Smooth muscle cell (in vitro differentiated cells): Measurements from ENCODE around the gene FNIP2. TPM values are rescaled to one million over a fixed set of nuclear protein-coding genes. Genes with fewer than 3 reads are reported as not detected.

ENCODE experiments used
- DNase-seq: peaks from one replicate; lab custom pipeline; 2025; ENCODE audit not compliant: unreplicated experiment; lab: John Stamatoyannopoulos, UW
- H2AFZ ChIP-seq: fragments of 200-600 bp; sonication (generic); 2 replicates; pipeline ENCODE4 v1.6.0; 2016; ENCODE audit warnings: antibody characterized with exemption, low read depth, mild to moderate bottlenecking
- H3F3A ChIP-seq: fragments of 200-600 bp; sonication (generic); 2 replicates; pipeline ENCODE4 v1.6.0; 2017; ENCODE audit warnings: antibody characterized with exemption, low read depth
- H3K27ac ChIP-seq: fragments of 200-600 bp; sonication (generic); 2 replicates; pipeline ENCODE4 v1.5.1; 2016; ENCODE audit warnings: low read depth, mild to moderate bottlenecking
- H3K27me3 ChIP-seq: fragments of 200-600 bp; sonication (generic); 2 replicates; pipeline ENCODE4 v1.6.1; 2016; ENCODE audit warnings: low read depth, mild to moderate bottlenecking
- H3K36me3 ChIP-seq: fragments of 200-600 bp; sonication (generic); 2 replicates; pipeline ENCODE4 v1.5.1; 2016; ENCODE audit warnings: low read depth
- H3K4me1 ChIP-seq: fragments of 200-600 bp; sonication (generic); 2 replicates; pipeline ENCODE4 v1.5.1; 2016; ENCODE audit warnings: low read depth
- H3K4me2 ChIP-seq: fragments of 200-600 bp; sonication (generic); 2 replicates; pipeline ENCODE4 v1.6.0; 2016; ENCODE audit warnings: mild to moderate bottlenecking
- H3K4me3 ChIP-seq: fragments of 200-600 bp; sonication (generic); 2 replicates; pipeline ENCODE4 v1.5.1; 2016; ENCODE audit warnings: mild to moderate bottlenecking
- H3K79me2 ChIP-seq: fragments of 200-600 bp; sonication (generic); 2 replicates; pipeline ENCODE4 v1.6.0; 2016; ENCODE audit warnings: low read depth, mild to moderate bottlenecking
- H3K9ac ChIP-seq: fragments of 200-600 bp; sonication (generic); 2 replicates; pipeline ENCODE4 v1.6.0; 2016; ENCODE audit warnings: low read depth
- H3K9me3 ChIP-seq: fragments of 200-600 bp; sonication (generic); replicated peaks from 2 replicates; pipeline ENCODE4 v1.5.1; 2016; ENCODE audit warnings: low read depth
- H4K20me1 ChIP-seq: fragments of 200-600 bp; sonication (generic); 2 replicates; pipeline ENCODE4 v1.6.0; 2016; ENCODE audit warnings: low read depth
- WGBS: methylation state at CpG from one replicate; pipeline ENCODE4 v1.1.7; 2016; ENCODE audit warnings: low lambda C conversion rate; 5-methylcytosine and 5-hydroxymethylcytosine counted together
- polyA plus RNA-seq: library from polyadenylated mRNA; unstranded; fragments of >200 nt; fragmentation: Nextera tagmentation; extraction: Ambion mirVana; gene quantifications from 2 replicates; pipeline ENCODE4 v1.2.1, GENCODE V29; 2016
- total RNA-seq: library from RNA; depleted of rRNA; stranded (reverse); fragments of >200 nt; gene quantifications from 2 replicates; pipeline ENCODE4 v1.2.3, GENCODE V29; 2014
- TF ChIP-seq, protein P1 (sequence below): fragments of 200-600 bp; sonication (generic); IDR thresholded peaks from 2 replicates; pipeline ENCODE4 v1.5.1; 2017; ENCODE audit warnings: borderline replicate concordance, mild to moderate bottlenecking, antibody characterized with exemption; ENCODE audit not compliant: insufficient read depth, poor library complexity, severe bottlenecking

Gene FNIP2
- total and polyA plus RNA-seq, 2 experiments from 2014 or later = 10.4 to 36.3 TPM

- Histone ChIP-seq H3K27ac (no peak overlapping the region), H3K36me3 (no peaks in the 10 kb centered on the region), H3K4me2 (no peak overlapping the region), H3K9me3 (no peaks in the 10 kb centered on the region), H3K4me1 (no peaks in the 10 kb centered on the region), H3K9ac (no peak overlapping the region), H3K79me2 (no peaks in the 10 kb centered on the region), H2AFZ (no peak overlapping the region), H3K27me3 (no peaks in the 10 kb centered on the region), H4K20me1 (no peaks in the 10 kb centered on the region), H3K4me3 (no peak overlapping the region), H3F3A (no peaks in the 10 kb centered on the region)
- DNase-seq = no peak
- TF ChIP-seq, protein P1, sequence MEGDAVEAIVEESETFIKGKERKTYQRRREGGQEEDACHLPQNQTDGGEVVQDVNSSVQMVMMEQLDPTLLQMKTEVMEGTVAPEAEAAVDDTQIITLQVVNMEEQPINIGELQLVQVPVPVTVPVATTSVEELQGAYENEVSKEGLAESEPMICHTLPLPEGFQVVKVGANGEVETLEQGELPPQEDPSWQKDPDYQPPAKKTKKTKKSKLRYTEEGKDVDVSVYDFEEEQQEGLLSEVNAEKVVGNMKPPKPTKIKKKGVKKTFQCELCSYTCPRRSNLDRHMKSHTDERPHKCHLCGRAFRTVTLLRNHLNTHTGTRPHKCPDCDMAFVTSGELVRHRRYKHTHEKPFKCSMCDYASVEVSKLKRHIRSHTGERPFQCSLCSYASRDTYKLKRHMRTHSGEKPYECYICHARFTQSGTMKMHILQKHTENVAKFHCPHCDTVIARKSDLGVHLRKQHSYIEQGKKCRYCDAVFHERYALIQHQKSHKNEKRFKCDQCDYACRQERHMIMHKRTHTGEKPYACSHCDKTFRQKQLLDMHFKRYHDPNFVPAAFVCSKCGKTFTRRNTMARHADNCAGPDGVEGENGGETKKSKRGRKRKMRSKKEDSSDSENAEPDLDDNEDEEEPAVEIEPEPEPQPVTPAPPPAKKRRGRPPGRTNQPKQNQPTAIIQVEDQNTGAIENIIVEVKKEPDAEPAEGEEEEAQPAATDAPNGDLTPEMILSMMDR = no peak
- WGBS = 94% methylated on average over 2 of the region's 2 CpGs
Measured at GRCh38 chr4:158837527-158838141, 68.8 kb downstream of the FNIP2 start.

- Histone ChIP-seq H2AFZ (no peak overlapping the region), H3K4me1 (no peaks in the 10 kb centered on the region), H3K9me3 (no peaks in the 10 kb centered on the region), H3K4me2 (no peak overlapping the region), H3K4me3 (no peak overlapping the region), H3K79me2 (no peaks in the 10 kb centered on the region), H3K36me3 (no peaks in the 10 kb centered on the region), H3K27me3 (no peaks in the 10 kb centered on the region), H3F3A (no peaks in the 10 kb centered on the region), H4K20me1 (no peaks in the 10 kb centered on the region), H3K27ac (no peak overlapping the region), H3K9ac (no peak overlapping the region)
- DNase-seq = no peak
- 98% methylated on average over 4 of the region's 4 CpGs for WGBS
- TF ChIP-seq, protein P1 = no peak
Measured at GRCh38 chr4:158840131-158840530, 71.3 kb downstream of the FNIP2 start.

DNA sequence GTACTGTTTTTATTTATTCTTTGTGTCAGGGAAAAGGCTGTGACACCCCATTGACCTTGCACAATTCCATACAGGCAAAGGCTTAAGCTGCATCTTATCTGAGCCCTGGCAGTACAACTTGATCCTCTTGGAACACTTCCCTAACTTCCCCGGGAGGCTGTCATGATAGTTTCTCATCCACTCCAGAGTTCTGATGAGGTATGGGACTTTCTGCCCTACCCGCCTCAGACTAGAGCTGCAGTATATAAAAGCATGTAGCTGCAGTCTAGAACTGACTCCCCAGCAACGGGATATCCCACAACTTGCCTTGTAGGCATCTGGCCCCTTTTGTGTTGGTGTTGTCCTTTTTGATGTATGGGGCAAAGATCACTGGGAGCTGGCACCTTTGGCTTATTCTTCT lies 72.7 kb downstream of the FNIP2 start:
- no peaks in the 10 kb centered on the region for H3K4me1 ChIP-seq
- no peak for DNase-seq
- no peak overlapping the region for H2AFZ ChIP-seq
- H4K20me1 ChIP-seq = no peaks in the 10 kb centered on the region
- no peaks in the 10 kb centered on the region for H3K79me2 ChIP-seq
- no peak overlapping the region for H3K27ac ChIP-seq
- 95% methylated on average over 3 of the region's 3 CpGs for WGBS
- no peak overlapping the region for H3K4me3 ChIP-seq
- H3K36me3 ChIP-seq = no peaks in the 10 kb centered on the region
- H3K4me2 ChIP-seq = no peak overlapping the region
- no peaks in the 10 kb centered on the region for H3F3A ChIP-seq
- TF ChIP-seq, protein P1 = no peak
- H3K27me3 ChIP-seq = no peaks in the 10 kb centered on the region
- no peak overlapping the region for H3K9ac ChIP-seq
- H3K9me3 ChIP-seq = no peaks in the 10 kb centered on the region
